GM23338 (cell line): ENCODE measurements around the gene PAX5. TPM values are rescaled to one million over a fixed set of nuclear protein-coding genes. Genes with fewer than 3 reads are reported as not detected.

Experiments
- ATAC-seq: fragments of 200-7000 bp; cut with Tn5 transposase; 3 replicates; pipeline ENCODE4 v1.9.1; 2020
- DNase-seq: peaks from one replicate; pipeline ENCODE4 v3.0.0-alpha.2; 2015; ENCODE audit warnings: low spot score
- H2AFZ ChIP-seq: fragments of 200-600 bp; sonication (generic); 2 replicates; pipeline ENCODE4 v1.8.0; 2016; ENCODE audit warnings: antibody characterized with exemption, mild to moderate bottlenecking, moderate library complexity
- H3F3A ChIP-seq: fragments of 200-600 bp; sonication (generic); replicated peaks from 2 replicates; pipeline ENCODE4 v1.8.0; 2017; ENCODE audit warnings: antibody characterized with exemption, mixed run types, low read depth
- H3K27ac ChIP-seq: fragments of 200-600 bp; sonication (generic); 2 replicates; pipeline ENCODE4 v1.6.1; 2016; ENCODE audit warnings: low read depth
- H3K27me3 ChIP-seq: fragments of 200-600 bp; sonication (generic); 2 replicates; pipeline ENCODE4 v1.8.0; 2016; ENCODE audit warnings: mild to moderate bottlenecking, mixed run types, moderate library complexity; ENCODE audit not compliant: insufficient read depth
- H3K36me3 ChIP-seq: fragments of 200-600 bp; sonication (generic); 2 replicates; pipeline ENCODE4 v1.8.0; 2016; ENCODE audit warnings: mild to moderate bottlenecking; ENCODE audit not compliant: insufficient read depth
- H3K4me1 ChIP-seq: fragments of 200-600 bp; sonication (generic); 2 replicates; pipeline ENCODE4 v1.8.0; 2016; ENCODE audit warnings: mild to moderate bottlenecking, moderate library complexity; ENCODE audit not compliant: insufficient read depth
- H3K4me2 ChIP-seq: fragments of 200-600 bp; sonication (generic); 2 replicates; pipeline ENCODE4 v1.7.1; 2017; ENCODE audit warnings: mixed run types
- H3K4me3 ChIP-seq: fragments of 200-600 bp; sonication (generic); 2 replicates; pipeline ENCODE4 v1.6.1; 2016; ENCODE audit warnings: mixed run types
- H3K79me2 ChIP-seq: fragments of 200-600 bp; sonication (generic); replicated peaks from 2 replicates; pipeline ENCODE4 v1.8.0; 2017; ENCODE audit warnings: mild to moderate bottlenecking; ENCODE audit not compliant: insufficient read depth
- H3K9me2 ChIP-seq: fragments of 200-600 bp; sonication (generic); 2 replicates; pipeline ENCODE4 v1.8.0; 2017; ENCODE audit not compliant: insufficient read depth
- H4K20me1 ChIP-seq: fragments of 200-600 bp; sonication (generic); replicated peaks from 2 replicates; pipeline ENCODE4 v1.8.0; 2017; ENCODE audit warnings: mild to moderate bottlenecking; ENCODE audit not compliant: insufficient read depth
- H3K27ac Mint-ChIP-seq: 2 replicates; pipeline ENCODE4 v1.8.0; 2020; ENCODE audit warnings: inconsistent platforms, mild to moderate bottlenecking, moderate library complexity, mixed read lengths
- H3K27me3 Mint-ChIP-seq: 3 replicates; pipeline ENCODE4 v1.8.0; 2022; ENCODE audit warnings: low read depth, mild to moderate bottlenecking, moderate library complexity, mixed read lengths, inconsistent platforms; ENCODE audit not compliant: insufficient read depth, poor library complexity
- H3K36me3 Mint-ChIP-seq: 3 replicates; pipeline ENCODE4 v1.8.0; 2021; ENCODE audit warnings: low read depth, mild to moderate bottlenecking, inconsistent platforms, moderate library complexity, mixed read lengths
- H3K4me1 Mint-ChIP-seq: 3 replicates; pipeline ENCODE4 v1.8.0; 2020; ENCODE audit warnings: mild to moderate bottlenecking, inconsistent platforms, mixed read lengths
- H3K4me3 Mint-ChIP-seq: 3 replicates; pipeline ENCODE4 v1.8.0; 2021; ENCODE audit warnings: moderate library complexity, mild to moderate bottlenecking, inconsistent platforms, mixed read lengths
- H3K9me3 Mint-ChIP-seq: 3 replicates; pipeline ENCODE4 v1.8.0; 2020; ENCODE audit warnings: moderate library complexity, mild to moderate bottlenecking, inconsistent platforms, mixed read lengths
- EZH2 ChIP-seq: fragments of 200-600 bp; sonication (generic); IDR thresholded peaks from one replicate; pipeline ENCODE4 v1.8.0; 2017; ENCODE audit warnings: antibody characterized with exemption, mild to moderate bottlenecking, low read depth; ENCODE audit not compliant: unreplicated experiment
- EZH2phosphoT487 ChIP-seq: fragments of 200-600 bp; sonication (generic); IDR thresholded peaks from one replicate; pipeline ENCODE4 v1.8.1; 2018; ENCODE audit warnings: antibody characterized with exemption; ENCODE audit not compliant: unreplicated experiment
- ZNF114 ChIP-seq: fragments of 250-450 bp; sonication (Bioruptor Pico); IDR thresholded peaks from 2 replicates; pipeline ENCODE4 v1.5.0; 2020; ENCODE audit warnings: mild to moderate bottlenecking, moderate library complexity
- ZNF331 ChIP-seq: fragments of 250-450 bp; sonication (Bioruptor Pico); IDR thresholded peaks from 2 replicates; pipeline ENCODE4 v1.5.0; 2020; ENCODE audit warnings: low read depth, mild to moderate bottlenecking, moderate library complexity
- ZNF462 ChIP-seq: fragments of 250-450 bp; sonication (Bioruptor Pico); IDR thresholded peaks from 2 replicates; pipeline ENCODE4 v1.5.0; 2020; ENCODE audit warnings: mild to moderate bottlenecking, moderate library complexity
- polyA plus RNA-seq: library from polyadenylated mRNA; unstranded; fragments of >200 nt; fragmentation: Nextera tagmentation; extraction: Ambion mirVana; gene quantifications from 2 replicates; pipeline ENCODE4 v1.2.1, GENCODE V29; 2016
- total RNA-seq: library from RNA; depleted of rRNA; stranded (reverse); fragments of >200 nt; shearing (Covaris generic); gene quantifications from 2 replicates; pipeline ENCODE4 v1.2.3, GENCODE V29; 2014

Gene PAX5
- total and polyA plus RNA-seq, 2 experiments from 2014 or later: 0.17 to 0.60 TPM

GRCh38 chr9:37031081-37031480 lies 3.0 kb downstream of the PAX5 start:
- Histone ChIP-seq H3K9me2 (no peaks in the 10 kb centered on the region), H3K36me3 (no peaks in the 10 kb centered on the region; the same call in 1 of the 2 replicates), H3K4me1 (peaks cover 45% of the 10 kb centered on the region), H3K27ac (no peak overlapping the region), H3K79me2 (no peaks in the 10 kb centered on the region), H3F3A (peaks cover 36% of the 10 kb centered on the region), H4K20me1 (peaks cover 11% of the 10 kb centered on the region), H3K4me2 (no peak overlapping the region), H3K4me3 (no peak overlapping the region), H2AFZ (no peak overlapping the region), H3K27me3 (peaks cover 98% of the 10 kb centered on the region)
- Mint-ChIP-seq H3K4me3 (no peak overlapping the region), H3K27me3 (peaks cover 98% of the 10 kb centered on the region), H3K27ac (no peak overlapping the region), H3K36me3 (peaks cover 6% of the 10 kb centered on the region; the same call in 2 of the 3 replicates), H3K4me1 (peaks cover 34% of the 10 kb centered on the region), H3K9me3 (peaks cover 7% of the 10 kb centered on the region; the same call in 2 of the 3 replicates)
- ATAC-seq (no peak), DNase-seq (no peak)
- TF ChIP-seq EZH2 (peak; percentile 58), ZNF331 (CRISPR knock-in tag) (no peak)

GRCh38 chr9:37030611-37030939 lies 3.5 kb downstream of the PAX5 start:
- no peaks in the 10 kb centered on the region for H3K9me2 ChIP-seq
- ATAC-seq (no peak), DNase-seq (peak; percentile 48)
- H3K27ac ChIP-seq: no peak overlapping the region
- peaks cover 34% of the 10 kb centered on the region for H3K4me1 Mint-ChIP-seq
- no peak overlapping the region for H3K27ac Mint-ChIP-seq
- peaks cover 2% of the 10 kb centered on the region; the same call in 1 of the 3 replicates for H3K36me3 Mint-ChIP-seq
- H3K4me3 ChIP-seq: peak overlapping the region; percentile 75
- H3K27me3 Mint-ChIP-seq: peaks cover 98% of the 10 kb centered on the region
- no peak overlapping the region for H2AFZ ChIP-seq
- peaks cover 45% of the 10 kb centered on the region for H3K4me1 ChIP-seq
- TF ChIP-seq ZNF114 (CRISPR knock-in tag): no peak
- no peaks in the 10 kb centered on the region for H3K79me2 ChIP-seq
- H3F3A ChIP-seq: peaks cover 35% of the 10 kb centered on the region
- no peaks in the 10 kb centered on the region; the same call in 1 of the 2 replicates for H3K36me3 ChIP-seq
- H3K9me3 Mint-ChIP-seq: peaks cover 3% of the 10 kb centered on the region; the same call in 1 of the 3 replicates
- H4K20me1 ChIP-seq: peaks cover 11% of the 10 kb centered on the region
- peak overlapping the region; percentile 91 for H3K4me2 ChIP-seq
- H3K27me3 ChIP-seq: peaks cover 98% of the 10 kb centered on the region
- peak overlapping the region; percentile 82 for H3K4me3 Mint-ChIP-seq

GRCh38 chr9:37029776-37030610 lies 4.1 kb downstream of the PAX5 start:
- Histone ChIP-seq H3K4me3 (peak overlapping the region; percentile 75), H3K27ac (no peak overlapping the region), H2AFZ (peak overlapping the region; percentile 99), H3K27me3 (peaks cover 98% of the 10 kb centered on the region), H3K9me2 (no peaks in the 10 kb centered on the region), H3K4me1 (peaks cover 51% of the 10 kb centered on the region), H3K36me3 (no peaks in the 10 kb centered on the region; the same call in 1 of the 2 replicates), H3K4me2 (peak overlapping the region; percentile 91), H4K20me1 (peaks cover 11% of the 10 kb centered on the region), H3K79me2 (no peaks in the 10 kb centered on the region), H3F3A (peaks cover 31% of the 10 kb centered on the region)
- no peak for ATAC-seq
- peaks cover 34% of the 10 kb centered on the region for H3K4me1 Mint-ChIP-seq
- H3K27ac Mint-ChIP-seq: no peak overlapping the region
- H3K27me3 Mint-ChIP-seq: peaks cover 98% of the 10 kb centered on the region
- TF ChIP-seq EZH2 (peak; percentile 87), ZNF331 (CRISPR knock-in tag) (no peak), EZH2phosphoT487 (peak; percentile 61), ZNF462 (CRISPR knock-in tag) (no peak)
- DNase-seq: peak; percentile 68
- H3K9me3 Mint-ChIP-seq: peaks cover 3% of the 10 kb centered on the region; the same call in 1 of the 3 replicates
- H3K36me3 Mint-ChIP-seq: peaks cover 2% of the 10 kb centered on the region; the same call in 1 of the 3 replicates
- H3K4me3 Mint-ChIP-seq: peak overlapping the region; percentile 82
